Fibroblast of lung (primary cell): Measurements from ENCODE around the gene SLC17A3. TPM values are rescaled to one million over a fixed set of nuclear protein-coding genes. Genes with fewer than 3 reads are reported as not detected.

Source experiments
- DNase-seq, 2 donors: peaks; one replicate each; pipeline versions ENCODE4 v3.0.0 to v3.0.0-alpha.2; 2010; ENCODE audit warnings: low read depth in 2 of 2
- H2AFZ ChIP-seq: 2 replicates; pipeline ENCODE4 v1.5.1; 2012; ENCODE audit warnings: low read length, control low read depth, inconsistent platforms
- H3K27ac ChIP-seq: 2 replicates; pipeline ENCODE4 v1.5.1; 2011; ENCODE audit warnings: low read length, control low read depth; ENCODE audit not compliant: insufficient read depth
- H3K27me3 ChIP-seq: 2 replicates; pipeline ENCODE4 v1.5.1; 2011; ENCODE audit warnings: mild to moderate bottlenecking, low read length; ENCODE audit not compliant: control insufficient read depth, insufficient read depth
- H3K36me3 ChIP-seq: 2 replicates; pipeline ENCODE4 v1.5.1; 2011; ENCODE audit warnings: low read length; ENCODE audit not compliant: control insufficient read depth, insufficient read depth
- H3K4me1 ChIP-seq: 2 replicates; pipeline ENCODE4 v1.5.1; 2011; ENCODE audit warnings: low read length; ENCODE audit not compliant: control insufficient read depth, insufficient read depth; ENCODE audit errors: extremely low read depth
- H3K4me2 ChIP-seq: 2 replicates; pipeline ENCODE4 v1.5.1; 2011; ENCODE audit warnings: low read length, control low read depth; ENCODE audit not compliant: insufficient read depth; ENCODE audit errors: extremely low read depth
- H3K4me3 ChIP-seq, 4 experiments: fragments of 200-600 bp in 1 of 4; sonication (generic) in 1 of 4; replicated peaks in 1 of 4; 2 replicates each; pipeline ENCODE4 v1.5.1; 2011 to 2016; ENCODE audit warnings: low read length in 4 of 4, low read depth in 3 of 4, mild to moderate bottlenecking in 3 of 4, control low read depth in 2 of 4, inconsistent platforms in 1 of 4, mixed read lengths in 1 of 4; ENCODE audit not compliant: insufficient read depth in 1 of 4; ENCODE audit errors: control extremely low read depth in 1 of 4
- H3K79me2 ChIP-seq: 2 replicates; pipeline ENCODE4 v1.5.1; 2012; ENCODE audit warnings: mild to moderate bottlenecking, low read length, inconsistent platforms; ENCODE audit not compliant: control insufficient read depth, insufficient read depth
- H3K9ac ChIP-seq: 2 replicates; pipeline ENCODE4 v1.5.1; 2011; ENCODE audit warnings: mild to moderate bottlenecking, low read length, control low read depth; ENCODE audit not compliant: insufficient read depth
- H3K9me3 ChIP-seq: 2 replicates; pipeline ENCODE4 v1.5.1; 2012; ENCODE audit warnings: low read depth, low read length; ENCODE audit not compliant: control insufficient read depth, insufficient read depth
- H4K20me1 ChIP-seq: 2 replicates; pipeline ENCODE4 v1.5.1; 2011; ENCODE audit warnings: low read length; ENCODE audit not compliant: control insufficient read depth, insufficient read depth; ENCODE audit errors: extremely low read depth
- CTCF ChIP-seq, 2 donors: IDR thresholded peaks in 1 of 2; conservative IDR thresholded peaks in 1 of 2; 1 replicate in 1 of 2; 2 replicates in 1 of 2; pipeline ENCODE4 v1.5.1; 2011 to 2012; ENCODE audit warnings: low read length in 2 of 2, control low read depth in 1 of 2, inconsistent platforms in 1 of 2, low read depth in 1 of 2, mild to moderate bottlenecking in 1 of 2
- EZH2 ChIP-seq: IDR thresholded peaks from 2 replicates; pipeline ENCODE4 v1.5.1; 2012; ENCODE audit warnings: low read length, control low read depth, mild to moderate bottlenecking; ENCODE audit errors: missing control alignments
- polyA plus RNA-seq, 2 donors: library from polyadenylated mRNA; depleted of rRNA in 1 of 2; stranded (reverse) in 1 of 2; unstranded in 1 of 2; fragments of >200 nt; gene quantifications; 2 replicates each; pipeline ENCODE4 v1.2.1, GENCODE V29; 2011 to 2012; ENCODE audit warnings: missing spikeins in 1 of 2
- total RNA-seq: library from RNA; depleted of rRNA; stranded (reverse); fragments of >200 nt; gene quantifications from 2 replicates; pipeline ENCODE4 v1.2.1, GENCODE V29; 2014

Gene SLC17A3
- total and polyA plus RNA-seq, 2 donors (not counting 1 experiment from before 2014, with no cell fraction given): 0.06 TPM; not detected in 1

DNA sequence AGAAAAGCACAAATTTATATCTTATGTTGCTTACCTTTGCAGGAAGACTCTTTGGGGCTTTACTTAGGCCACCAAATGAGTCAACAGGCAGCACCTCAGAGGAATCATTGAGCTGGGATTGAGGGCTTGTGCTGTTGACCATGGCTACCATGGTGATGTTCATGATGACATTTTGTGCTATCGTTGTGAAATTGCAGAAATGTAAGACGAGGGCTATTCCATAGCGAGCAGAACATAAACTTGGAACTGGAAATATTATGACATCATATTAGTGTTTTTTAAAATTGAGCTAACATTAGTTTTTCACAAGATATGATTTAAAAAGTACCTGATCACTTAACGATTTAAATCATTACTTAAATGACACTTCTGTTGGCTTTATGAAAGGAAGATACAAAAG, 11.8 kb downstream of the SLC17A3 start:
- H3K9me3 ChIP-seq: no peaks in the 10 kb centered on the region
- no peaks in the 10 kb centered on the region for H4K20me1 ChIP-seq
- no peak overlapping the region for H2AFZ ChIP-seq
- no peak for DNase-seq
- TF ChIP-seq EZH2 (no peak), CTCF (conservative IDR thresholded peaks at IDR 0.05 in 1 of 2, IDR thresholded peaks at IDR 0.05 in 1 of 2; ENCODE audit: low read depth in 1 of 2, low read length in 2 of 2) (no peak)
- H3K4me3 ChIP-seq: no peak overlapping the region
- no peak overlapping the region for H3K4me2 ChIP-seq
- H3K27ac ChIP-seq: no peak overlapping the region
- H3K4me1 ChIP-seq: no peaks in the 10 kb centered on the region
- no peaks in the 10 kb centered on the region for H3K27me3 ChIP-seq
- no peaks in the 10 kb centered on the region for H3K79me2 ChIP-seq
- no peaks in the 10 kb centered on the region for H3K36me3 ChIP-seq
- H3K9ac ChIP-seq: no peak overlapping the region

DNA sequence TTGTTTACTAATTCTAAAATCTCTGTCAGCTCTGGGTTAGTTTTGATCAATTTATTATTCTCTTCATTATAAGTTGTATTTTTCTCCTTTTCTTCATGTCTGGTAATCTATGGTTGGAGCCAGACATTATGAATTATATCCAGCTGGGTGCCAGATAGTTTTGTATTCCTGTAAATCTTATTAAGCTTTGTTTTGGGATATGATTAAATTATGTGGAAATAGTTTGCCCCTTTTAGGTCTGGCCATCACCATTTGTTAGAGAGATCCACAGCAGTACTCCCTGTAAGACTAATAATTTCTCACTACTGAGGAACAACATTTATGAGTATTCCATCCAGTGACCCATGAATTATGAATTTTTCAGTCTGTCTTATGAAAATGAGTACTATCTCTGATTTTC, 21.3 kb downstream of the SLC17A3 start:
- no peaks in the 10 kb centered on the region for H3K79me2 ChIP-seq
- H3K4me3 ChIP-seq: no peak overlapping the region
- no peak for DNase-seq
- no peak overlapping the region for H3K9ac ChIP-seq
- H2AFZ ChIP-seq: no peak overlapping the region
- H3K4me2 ChIP-seq: no peak overlapping the region
- TF ChIP-seq EZH2 (no peak), CTCF (conservative IDR thresholded peaks at IDR 0.05 in 1 of 2, IDR thresholded peaks at IDR 0.05 in 1 of 2; ENCODE audit: low read depth in 1 of 2, low read length in 2 of 2) (no peak)
- H3K36me3 ChIP-seq: no peaks in the 10 kb centered on the region
- no peak overlapping the region for H3K27ac ChIP-seq
- H3K27me3 ChIP-seq: no peaks in the 10 kb centered on the region
- H3K4me1 ChIP-seq: no peaks in the 10 kb centered on the region
- no peaks in the 10 kb centered on the region for H4K20me1 ChIP-seq
- H3K9me3 ChIP-seq: no peaks in the 10 kb centered on the region

- H4K20me1 ChIP-seq: no peaks in the 10 kb centered on the region
- H3K27ac ChIP-seq: no peak overlapping the region
- H3K79me2 ChIP-seq: no peaks in the 10 kb centered on the region
- DNase-seq: no peak
- TF ChIP-seq CTCF (conservative IDR thresholded peaks at IDR 0.05 in 1 of 2, IDR thresholded peaks at IDR 0.05 in 1 of 2; ENCODE audit: low read depth in 1 of 2, low read length in 2 of 2) (no peak), EZH2 (no peak)
- no peaks in the 10 kb centered on the region for H3K36me3 ChIP-seq
- H3K9me3 ChIP-seq: no peaks in the 10 kb centered on the region
- no peak overlapping the region for H2AFZ ChIP-seq
- no peak overlapping the region for H3K4me3 ChIP-seq
- H3K4me1 ChIP-seq: no peaks in the 10 kb centered on the region
- H3K27me3 ChIP-seq: no peaks in the 10 kb centered on the region
- no peak overlapping the region for H3K9ac ChIP-seq
- H3K4me2 ChIP-seq: no peak overlapping the region
Observed at GRCh38 chr6:25851961-25852360, 22.1 kb downstream of the SLC17A3 start.
